Activated naive CD4-positive, alpha-beta T cell treated with Interleukin-2 at 50 U/mL for 16 hours (primary cell): ENCODE measurements around the gene PCYT1A.
A peak's percentile ranks its signal among the peaks of the same experiment; 100 is the strongest.
"Not testable (repeated sequence)": the region's sequence is repeated elsewhere in the genome, so short reads cannot be mapped to it uniquely, and the experiment has no call there.

Experiments used
- DNase-seq: peaks from one replicate; pipeline ENCODE4 v3.0.0-alpha.2; 2020

Gene PCYT1A

GRCh38 chr3:196210673-196211556 is 76.6 kb downstream of the PCYT1A start, which contains the start of gene ZDHHC19:
TSS of gene ZDHHC19 (minus strand) at chr3:196211400. CDS start at chr3:196211315, 85 bp downstream.
- DNase-seq = no peak

DNA sequence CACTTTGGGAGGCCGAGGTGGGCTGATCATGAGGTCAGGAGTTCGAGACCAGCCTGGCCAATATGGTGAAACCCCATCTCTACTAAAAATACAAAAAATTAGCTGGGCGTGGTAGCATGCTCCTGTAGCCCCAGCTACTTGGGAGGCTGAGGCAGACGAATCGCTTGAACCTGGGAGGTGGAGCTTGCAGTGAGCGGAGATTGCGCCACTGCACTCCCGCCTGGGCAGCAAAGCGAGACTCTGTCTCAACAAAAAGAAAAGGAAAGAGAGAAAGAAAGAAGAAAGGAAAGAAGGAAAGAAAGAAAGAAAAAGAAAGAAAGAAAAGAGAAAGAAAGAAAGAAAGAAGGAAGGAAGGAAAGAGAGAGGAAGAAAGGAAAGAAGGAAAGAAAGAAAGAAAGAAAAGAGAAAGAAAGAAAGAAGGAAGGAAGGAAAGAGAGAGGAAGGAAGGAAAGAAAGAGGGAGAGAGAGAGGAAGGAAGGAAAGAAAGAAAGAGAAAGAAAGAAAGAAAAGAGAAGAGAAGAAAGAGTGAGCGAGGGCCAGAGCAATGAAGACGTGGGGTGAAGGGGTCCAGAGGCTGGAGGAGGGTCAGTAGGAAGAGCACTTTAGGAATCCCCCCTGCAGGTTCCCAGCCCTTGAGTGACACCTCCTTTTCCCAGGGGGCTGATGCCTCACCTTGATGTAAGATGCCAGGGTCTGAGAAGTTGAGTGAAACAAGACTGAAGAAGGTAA is 77.4 kb downstream of the PCYT1A start:
- not testable (repeated sequence) for DNase-seq

DNA sequence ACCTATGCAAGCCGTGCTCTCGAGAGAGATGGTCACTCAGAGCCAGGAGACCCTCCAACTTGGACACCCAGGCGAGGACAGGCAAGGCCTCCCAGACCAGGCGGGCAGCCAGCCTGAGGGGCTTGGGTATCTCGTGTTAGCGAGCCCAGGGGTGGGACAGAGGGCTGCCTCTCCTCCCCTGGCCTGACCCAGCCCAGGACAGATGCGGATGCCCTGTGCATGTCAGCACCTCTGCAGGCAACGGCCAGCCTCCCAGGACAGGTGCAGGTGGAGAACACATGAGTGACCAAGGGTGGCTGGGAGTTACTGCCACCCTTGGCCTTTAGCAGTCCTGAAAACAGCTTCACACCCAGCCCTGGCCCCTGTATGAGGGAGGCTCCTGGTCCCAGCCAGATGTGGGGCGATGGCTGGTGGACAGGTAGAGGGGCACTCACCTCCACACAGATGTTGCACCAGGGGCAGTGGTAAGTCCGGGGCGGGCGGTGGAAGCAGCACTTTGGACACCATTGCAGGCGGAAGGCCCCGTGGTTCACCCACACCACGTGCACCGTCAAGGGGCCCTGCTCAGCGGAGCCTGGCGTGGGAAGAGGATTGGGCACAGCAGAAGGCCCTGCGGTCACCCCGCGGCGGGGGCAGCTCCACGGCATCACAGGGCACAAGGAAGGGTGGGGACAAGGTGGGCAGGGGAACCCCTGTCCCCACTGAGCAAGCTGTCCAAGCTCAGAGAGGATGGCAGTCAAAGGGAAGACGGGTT is 78.4 kb downstream of the PCYT1A start:
- no peak for DNase-seq

DNA sequence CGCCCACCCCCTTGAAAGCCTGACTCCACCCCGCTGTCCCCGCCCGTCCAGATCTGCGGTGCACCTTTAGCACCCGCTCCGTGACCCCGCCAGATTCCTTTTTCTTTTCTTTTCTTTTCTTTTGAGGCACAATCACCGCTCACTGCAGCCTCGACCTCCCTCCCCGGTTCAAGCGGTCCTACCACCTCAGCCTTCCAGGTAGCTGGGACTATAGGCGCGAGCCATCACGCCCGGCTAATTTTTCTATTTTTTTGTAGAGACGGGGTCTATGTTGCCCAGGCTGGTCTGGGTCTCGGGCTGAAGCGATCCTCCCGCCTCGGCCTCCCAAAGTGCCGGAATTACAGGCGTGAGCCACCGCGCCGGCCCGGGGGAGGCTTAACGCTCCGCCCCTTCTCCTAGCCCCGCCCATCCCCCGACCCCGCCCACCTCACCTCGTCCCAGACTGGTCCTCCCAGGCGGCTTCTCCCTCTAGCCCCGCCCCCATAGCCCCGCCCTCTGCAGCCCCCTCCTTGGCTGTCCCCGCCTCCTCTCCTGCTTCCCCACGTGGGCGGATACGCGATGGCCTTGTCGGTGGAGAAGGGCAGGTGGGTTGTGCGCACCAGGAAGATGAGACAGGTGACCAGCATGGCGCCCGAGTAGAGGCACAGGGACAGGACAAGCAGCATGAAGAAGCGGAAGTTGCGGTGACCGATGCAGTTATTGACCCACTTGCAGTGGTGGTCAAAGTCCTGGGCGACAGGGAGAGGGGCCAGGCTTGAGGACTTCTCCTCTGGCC is 79.5 kb downstream of the PCYT1A start:
- peak; percentile 54 for DNase-seq

DNA sequence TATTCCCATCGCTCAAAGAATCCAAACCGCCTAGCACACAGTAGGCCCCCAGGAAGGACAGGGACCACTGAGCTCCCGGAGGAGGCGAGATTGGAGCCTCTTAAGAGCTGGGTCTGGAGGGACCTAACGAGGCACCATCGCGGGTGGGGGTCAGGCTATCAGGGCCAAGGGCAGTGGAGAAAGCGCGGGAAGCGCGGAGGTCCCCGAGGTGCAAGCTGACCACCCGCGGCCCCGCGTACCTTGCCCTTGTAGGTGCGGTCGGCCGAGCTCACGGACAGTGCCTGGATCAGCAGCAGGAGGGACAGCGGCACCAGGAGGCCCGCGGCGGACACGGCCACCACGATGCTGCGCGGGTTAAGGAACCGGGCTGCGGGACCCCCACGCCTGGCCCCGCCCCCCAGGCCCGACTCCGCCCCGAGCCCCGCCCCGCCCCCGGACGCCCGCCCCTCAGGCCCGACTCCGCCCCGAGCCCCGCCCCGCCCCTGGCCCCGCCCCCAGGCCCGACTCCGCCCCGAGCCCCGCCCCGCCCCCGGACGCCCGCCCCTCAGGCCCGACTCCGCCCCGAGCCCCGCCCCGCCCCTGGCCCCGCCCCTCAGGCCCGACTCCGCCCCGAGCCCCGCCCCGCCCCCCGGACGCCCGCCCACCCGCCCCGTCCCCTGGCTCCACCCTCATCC is 80.2 kb downstream of the PCYT1A start:
- peak; percentile 30 for DNase-seq

- DNase-seq = not testable (repeated sequence)
Measured at GRCh38 chr3:196205442-196206205, 81.9 kb downstream of the PCYT1A start.

DNA sequence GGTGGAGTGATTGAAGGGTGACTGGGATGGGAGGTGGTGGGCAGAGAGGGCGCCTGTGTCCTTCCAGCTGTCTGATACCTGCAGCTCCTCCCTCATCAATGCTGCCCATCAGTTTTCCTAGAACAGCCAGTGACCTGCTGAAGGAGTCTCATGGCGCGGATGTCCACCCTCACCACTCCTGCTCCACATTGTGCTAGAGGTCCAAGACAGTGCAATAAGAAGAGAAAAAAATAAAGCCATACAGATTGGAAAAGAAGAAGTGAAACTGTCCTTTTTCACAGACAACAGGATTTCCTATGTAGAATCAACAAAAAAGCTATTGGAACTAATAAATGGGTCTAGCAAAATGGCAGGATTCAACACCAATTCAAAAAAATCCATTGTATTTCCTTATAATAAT is 83.7 kb downstream of the PCYT1A start:
- DNase-seq = no peak

GRCh38 chr3:196202516-196202970 is 85.0 kb downstream of the PCYT1A start:
- DNase-seq = no peak

DNA sequence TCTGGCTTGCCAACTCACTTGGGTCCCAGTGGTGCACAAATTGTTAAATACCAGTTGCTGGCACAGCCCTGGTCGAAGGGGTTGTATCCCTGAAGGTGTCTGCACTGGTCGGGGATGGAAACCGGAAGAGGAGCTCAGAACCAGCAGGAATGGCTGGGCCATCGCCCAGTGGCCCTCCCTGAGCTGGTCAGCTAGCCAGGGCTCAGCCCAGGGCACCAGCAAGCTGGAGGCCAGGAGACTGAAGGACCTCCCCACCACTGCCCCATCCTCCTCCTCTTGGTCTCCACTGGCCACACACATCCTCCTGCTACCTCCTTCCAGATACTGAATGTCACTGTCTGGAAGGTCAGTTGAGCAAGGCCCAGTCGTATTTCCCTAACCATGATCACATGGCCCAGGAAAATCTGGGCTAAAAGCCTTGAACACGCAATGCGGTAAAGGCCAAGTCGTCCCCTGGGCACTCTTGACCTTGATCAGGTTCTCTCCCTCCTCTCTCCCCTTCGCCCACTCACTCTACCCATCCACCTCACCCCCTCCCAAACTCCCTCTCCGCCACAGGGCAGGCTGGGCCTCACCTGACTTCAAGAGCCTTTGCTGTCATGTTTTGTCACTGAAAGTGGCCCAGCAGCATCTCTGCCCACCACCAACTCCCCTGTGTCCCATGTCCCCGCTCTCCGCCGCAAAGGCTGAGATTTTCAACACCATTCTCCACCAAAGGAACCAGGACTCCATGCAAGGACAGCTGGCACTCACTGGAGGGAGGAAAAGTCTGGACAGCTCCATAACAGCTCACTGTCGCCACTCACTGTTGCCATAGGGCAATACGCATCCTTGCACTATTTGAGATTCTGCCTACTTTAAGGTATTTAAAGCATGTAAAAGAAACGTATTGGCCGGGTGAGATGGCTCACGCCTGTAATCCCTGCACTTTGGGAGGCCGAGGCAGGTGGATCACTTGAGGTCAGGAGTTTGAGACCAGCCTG is 88.5 kb downstream of the PCYT1A start:
- no peak for DNase-seq

GRCh38 chr3:196198081-196198675 is 89.3 kb downstream of the PCYT1A start:
- no peak for DNase-seq

DNA sequence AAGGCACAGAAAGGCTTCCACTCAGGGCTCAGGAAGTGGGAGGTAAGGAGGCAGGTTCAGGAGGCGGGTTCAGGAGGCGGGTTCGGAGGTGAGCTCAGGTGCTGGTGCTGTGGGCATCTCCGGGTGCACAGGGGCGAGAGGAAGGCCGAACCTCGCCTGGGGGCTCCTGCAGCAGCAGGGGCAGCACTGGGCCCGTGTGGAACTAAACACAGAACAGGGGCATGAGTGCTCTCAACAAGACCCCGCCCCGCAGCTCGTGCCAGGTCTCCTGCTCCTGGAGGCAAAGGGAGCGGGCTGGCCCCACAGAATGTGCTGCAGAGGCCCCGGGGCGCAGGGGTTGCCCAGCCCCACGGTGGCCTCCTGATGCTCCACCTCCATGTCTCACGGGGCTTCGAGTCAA is 90.0 kb downstream of the PCYT1A start:
- no peak for DNase-seq

DNA sequence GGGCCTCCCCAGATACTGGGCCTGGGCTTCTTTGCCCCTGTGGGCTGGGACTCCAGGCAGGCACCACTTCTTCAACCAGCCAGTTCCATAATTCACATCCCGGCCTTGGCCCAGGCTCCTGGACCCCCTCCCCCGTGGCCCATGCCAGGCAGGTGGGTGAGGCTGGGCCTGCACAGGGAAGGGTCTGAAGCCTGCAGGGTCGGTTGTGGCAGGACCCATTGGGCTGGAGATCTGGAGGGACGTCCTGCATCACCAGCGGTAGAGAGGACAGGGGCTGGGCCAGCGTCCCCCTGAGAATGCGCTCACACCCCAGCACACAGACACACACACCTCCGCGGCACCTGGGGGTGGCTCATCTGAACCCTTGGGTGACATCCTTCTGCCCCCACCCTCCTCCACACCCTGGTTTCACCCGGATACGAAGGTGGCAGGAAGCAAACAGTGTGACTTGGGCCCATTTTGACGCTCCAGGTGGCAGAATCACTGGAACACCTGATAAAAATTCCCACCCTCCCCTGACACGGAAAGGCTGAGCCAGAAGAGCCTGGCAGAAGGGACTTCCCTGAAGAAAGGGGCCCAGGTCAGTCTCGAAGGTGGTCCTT is 91.8 kb downstream of the PCYT1A start:
- DNase-seq = no peak

GRCh38 chr3:196194542-196194915 is 93.0 kb downstream of the PCYT1A start:
- DNase-seq = no peak

DNA sequence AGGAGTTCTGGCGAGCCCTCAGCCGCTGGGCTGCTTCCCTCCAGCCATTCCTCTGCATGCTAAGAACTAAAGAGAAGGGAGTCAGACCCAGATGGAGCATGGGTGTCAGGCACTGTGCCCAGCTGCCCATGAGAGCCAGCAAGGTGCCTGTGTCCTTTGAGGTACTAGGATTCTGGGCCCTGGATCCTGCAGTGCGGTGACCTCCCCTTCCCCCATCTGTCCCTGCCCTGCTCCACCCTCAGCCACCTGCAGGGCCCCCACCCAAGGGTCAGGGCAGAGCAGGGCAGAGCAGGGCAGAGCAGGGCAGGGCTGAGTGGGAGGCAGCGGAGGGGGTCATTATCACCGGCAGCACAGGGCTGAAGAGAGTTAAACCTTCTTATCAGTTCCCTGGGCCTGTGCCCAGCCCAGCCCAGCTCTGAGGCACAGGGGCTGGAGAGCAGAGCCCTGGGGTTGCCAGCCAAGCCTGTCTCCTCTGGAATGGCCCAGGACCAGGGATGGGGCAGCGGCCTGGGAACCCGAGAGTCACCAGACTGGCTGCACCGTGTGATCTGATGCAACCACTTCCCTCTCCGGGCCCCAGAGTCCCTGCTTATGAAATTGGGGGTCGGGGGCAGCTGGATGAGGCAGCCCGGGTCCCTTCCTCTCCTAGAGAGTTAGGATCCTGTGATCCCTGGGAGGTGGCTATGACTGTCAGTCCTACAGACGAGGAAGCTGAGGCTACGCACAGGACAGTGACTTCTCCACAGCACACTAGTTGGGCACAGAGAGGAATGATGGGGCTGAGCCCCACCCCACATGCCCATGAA is 93.6 kb downstream of the PCYT1A start:
- DNase-seq = no peak

- DNase-seq = no peak
Measured at GRCh38 chr3:196193133-196193735, 94.3 kb downstream of the PCYT1A start.

DNA sequence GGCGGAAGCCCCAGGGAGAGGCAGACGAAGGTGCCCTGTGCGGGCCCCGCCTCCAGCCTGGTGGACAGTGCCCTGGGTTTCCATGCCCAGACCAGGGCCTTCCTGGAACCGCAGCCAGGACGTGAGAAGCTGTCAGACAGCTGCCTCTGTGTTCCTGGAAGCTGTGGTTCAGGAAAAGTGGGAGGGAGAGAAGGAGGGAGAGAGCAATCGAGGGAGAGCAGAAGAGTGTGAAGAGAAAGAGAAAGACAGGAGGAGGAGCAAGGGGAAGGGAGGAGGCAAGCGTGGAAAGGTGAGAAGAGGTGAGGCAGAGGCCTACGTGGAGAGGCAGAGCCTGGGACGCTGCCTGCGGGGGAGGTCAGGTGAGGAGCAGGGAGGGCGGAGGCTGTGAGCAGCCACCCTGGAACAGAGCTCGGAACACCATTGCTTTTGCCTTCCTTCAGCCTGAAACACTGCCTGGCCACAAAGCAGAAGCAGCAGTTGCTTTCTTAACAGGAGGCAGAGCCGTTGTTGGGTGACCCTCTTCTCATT is 94.9 kb downstream of the PCYT1A start:
- DNase-seq = peak; percentile 39

DNA sequence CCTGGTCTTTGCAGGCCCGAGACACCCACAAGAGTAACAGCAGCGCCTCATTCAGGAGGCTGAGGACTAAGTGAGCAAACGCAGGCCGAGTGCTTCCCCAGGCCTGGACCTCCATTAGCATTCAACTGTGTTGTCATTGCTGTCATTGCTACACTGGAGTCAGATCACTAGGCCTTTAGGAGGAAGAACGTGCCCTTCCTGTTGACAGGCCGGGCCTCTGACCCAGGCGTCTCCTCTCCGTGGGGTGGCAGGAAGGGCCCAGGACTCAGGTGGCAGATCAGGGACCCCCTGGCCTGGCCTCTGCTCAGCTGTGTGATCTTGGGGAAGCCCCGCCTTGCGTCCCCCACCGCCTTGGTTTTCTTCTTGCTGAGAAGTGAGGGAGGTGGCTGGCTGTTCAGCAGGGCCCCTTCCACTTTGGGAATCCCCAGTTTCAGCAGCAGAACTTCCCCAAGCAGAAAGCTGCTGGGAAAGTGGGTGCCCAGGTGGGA is 95.4 kb downstream of the PCYT1A start:
- DNase-seq = peak; percentile 64
